NCI-H2227 treated with DMSO at 0.1 percent for 48 hours (cell line): ENCODE results near the gene CHMP1B.
A peak's percentile ranks its signal among the peaks of the same experiment; 100 is the strongest.

Experiments used
- DNase-seq: peaks from one replicate; lab custom pipeline; 2025; lab: John Stamatoyannopoulos, UW

Gene CHMP1B, protein sequence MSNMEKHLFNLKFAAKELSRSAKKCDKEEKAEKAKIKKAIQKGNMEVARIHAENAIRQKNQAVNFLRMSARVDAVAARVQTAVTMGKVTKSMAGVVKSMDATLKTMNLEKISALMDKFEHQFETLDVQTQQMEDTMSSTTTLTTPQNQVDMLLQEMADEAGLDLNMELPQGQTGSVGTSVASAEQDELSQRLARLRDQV

DNA sequence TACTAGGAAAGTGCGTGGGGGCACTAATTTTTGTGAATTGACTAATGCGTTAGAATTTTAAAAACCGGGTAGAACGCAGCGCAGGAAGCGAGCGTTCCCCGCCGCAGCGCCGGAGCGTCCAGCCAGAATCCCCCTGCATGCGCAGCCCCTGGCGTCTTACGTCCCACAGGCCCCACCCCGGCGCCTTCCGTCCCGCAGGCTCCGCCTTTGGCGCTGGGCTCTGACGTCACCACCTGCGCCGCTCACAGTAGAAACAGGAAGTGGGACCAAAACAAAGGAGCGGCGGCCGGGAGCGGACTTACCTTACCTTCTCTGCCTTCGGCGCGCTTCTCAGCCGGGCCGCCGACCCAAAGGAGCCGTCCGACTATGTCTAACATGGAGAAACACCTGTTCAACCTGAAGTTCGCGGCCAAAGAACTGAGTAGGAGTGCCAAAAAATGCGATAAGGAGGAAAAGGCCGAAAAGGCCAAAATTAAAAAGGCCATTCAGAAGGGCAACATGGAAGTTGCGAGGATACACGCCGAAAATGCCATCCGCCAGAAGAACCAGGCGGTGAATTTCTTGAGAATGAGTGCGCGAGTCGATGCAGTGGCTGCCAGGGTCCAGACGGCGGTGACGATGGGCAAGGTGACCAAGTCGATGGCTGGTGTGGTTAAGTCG is at the start of gene CHMP1B:
Gene CHMP1B, plus strand, starts transcription at position 268 of the 660 bp plus-strand sequence. Its CDS starts 99 bp downstream, at position 367.
- DNase-seq = peak; percentile 93

DNA sequence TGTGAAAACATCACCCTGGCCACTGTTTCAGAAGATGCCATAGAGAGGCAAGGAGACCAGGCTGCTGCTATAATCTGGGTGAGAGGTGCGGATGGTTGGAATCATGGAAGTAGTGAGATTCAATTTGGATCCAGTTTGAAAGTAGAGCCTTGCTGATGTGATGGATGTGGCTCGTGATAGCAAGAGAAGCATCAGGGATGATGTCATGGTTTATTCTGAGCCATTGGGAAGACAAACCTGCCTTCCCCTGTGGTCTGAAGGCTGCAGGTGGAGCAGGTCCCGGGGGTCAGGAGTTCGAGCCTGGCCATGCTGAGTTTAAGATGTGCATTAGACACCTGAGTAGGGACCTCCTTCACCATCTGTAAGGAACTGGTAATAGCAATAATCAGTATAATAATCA is 49.6 kb upstream of the CHMP1B start:
- DNase-seq = no peak

DNA sequence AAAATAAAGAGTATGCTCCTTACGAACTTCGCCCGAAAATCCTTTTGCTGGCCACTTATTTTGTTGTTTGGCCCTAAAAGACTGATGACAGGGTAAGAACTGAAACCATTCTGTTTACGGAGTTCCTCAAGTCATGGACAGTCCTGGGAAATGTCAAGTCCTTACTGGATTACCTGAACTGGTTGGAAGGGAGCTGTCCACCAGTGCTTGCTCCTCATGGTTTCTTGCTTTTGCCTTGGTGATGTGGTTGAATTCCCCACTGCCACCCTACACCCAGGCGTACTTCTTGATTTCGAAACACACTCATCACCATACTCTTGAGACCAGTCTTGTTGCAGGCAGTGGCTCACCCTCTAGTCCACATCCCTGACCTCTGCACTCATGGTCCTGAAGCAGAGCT is 49.1 kb upstream of the CHMP1B start:
- no peak for DNase-seq

DNA sequence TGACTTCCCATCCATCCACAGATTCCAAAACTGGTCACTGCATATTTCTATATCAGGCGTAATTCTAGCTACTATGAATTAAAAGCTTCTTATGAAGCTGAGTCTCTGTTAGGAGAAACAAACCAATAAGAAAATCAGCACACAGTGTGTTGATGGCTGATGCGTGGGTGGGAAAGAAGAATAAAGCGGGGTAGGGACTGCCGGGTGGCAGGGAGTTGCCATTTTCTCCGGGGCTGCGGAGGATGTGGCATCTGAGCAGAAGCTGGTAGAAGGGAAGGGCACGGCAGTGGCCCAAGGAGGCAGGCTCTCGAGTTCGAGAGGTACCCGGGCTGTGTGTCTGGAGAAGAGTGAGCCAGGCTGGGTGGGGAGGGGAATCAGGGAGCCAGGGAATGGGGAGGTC is 48.6 kb upstream of the CHMP1B start:
- DNase-seq = no peak

DNA sequence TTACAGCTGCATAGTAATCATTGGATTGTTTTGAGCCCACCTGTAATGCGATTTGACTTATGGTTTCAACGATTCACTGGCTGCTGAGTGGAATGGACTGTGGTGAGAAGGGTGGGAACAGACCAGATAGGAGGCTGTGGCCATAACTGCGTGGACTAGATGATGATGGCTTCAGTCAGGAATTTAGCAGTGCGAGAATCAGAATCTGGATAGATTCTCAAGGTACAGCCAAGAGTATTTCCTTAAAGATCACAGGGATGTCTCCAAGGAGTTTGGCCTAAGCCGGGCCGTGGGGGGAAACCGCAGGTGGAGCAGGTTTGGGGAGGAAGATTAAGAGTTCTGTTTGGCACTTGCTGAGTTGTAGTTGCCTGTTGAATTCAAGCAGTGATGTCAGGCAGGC is 44.0 kb upstream of the CHMP1B start:
- no peak for DNase-seq

DNA sequence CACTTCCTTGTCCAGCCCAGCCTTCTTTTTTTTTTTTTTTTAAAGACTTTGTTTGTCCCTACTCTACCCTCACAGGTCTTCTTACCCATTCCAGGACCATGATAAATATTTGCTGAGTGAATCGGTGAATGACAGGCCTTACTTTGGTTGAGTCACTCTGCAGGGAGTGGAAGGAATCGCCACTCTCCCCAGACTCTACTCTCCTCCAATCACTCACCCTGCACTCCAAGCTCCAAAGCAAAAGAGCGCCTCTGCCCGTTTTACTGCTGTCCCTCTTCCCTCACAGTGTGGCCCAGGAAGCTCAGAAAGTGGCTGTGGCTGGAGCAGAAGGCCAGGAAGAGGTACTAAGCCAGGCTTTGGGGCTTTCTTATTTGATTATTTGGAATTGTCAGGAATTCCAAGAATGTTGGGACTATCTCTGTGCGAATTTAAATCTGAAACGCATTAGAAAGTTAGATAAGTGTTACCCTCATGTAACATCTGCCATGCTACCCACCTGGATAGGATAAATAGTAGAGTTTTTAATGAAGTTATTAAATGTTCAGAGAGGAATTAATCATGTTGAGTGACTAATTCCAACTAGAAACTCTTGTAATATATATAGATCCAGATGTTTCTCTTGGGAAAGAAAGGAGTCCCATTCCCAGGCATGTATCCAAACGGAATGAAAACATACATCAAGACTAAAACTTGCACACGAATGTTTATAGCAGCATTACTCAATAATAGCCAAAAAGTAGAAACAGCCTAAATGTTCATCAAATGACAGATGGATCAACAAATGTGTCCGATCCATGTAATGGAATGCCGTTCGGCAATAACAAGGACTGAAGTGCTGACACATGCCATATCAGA is 43.0 kb upstream of the CHMP1B start:
- no peak for DNase-seq

DNA sequence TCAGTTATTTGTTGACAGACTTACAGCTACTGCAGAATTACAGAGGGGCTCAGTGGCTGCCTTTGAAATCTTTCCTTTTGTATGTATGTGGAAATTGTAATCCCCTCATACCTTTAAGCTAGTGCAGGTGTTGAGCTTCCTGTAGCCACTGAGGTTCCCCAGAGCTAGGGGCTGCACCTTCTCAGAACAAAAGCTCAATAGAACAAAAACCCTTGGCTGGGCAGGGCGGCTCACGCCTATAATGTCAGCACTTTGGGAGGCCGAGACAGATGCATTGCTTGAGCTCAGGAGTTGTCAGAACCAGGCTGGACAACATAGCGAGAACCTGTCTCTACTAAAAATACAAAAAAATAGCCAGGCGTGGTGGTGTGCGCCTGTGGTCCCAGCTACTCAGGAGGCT is 41.3 kb upstream of the CHMP1B start:
- DNase-seq = no peak

DNA sequence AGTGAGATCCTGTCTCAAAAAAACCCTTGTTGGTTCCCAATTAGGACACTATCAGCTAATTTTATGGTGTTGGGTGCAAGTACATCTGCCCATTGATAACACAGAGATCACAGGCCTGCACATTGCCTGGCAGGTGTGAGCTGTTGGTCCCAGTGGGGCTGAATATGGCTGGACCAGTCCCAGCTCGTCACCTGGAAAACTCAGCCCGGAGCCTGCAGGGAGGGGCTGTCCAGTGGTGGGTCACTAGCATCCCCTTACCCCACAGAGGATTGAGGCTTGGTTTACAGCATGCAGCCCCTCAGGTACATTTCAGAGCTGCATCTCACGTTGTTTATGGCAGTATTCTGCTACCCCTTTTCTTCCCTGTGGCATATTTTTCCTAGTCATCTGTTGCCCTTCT is 40.8 kb upstream of the CHMP1B start:
- DNase-seq = no peak

DNA sequence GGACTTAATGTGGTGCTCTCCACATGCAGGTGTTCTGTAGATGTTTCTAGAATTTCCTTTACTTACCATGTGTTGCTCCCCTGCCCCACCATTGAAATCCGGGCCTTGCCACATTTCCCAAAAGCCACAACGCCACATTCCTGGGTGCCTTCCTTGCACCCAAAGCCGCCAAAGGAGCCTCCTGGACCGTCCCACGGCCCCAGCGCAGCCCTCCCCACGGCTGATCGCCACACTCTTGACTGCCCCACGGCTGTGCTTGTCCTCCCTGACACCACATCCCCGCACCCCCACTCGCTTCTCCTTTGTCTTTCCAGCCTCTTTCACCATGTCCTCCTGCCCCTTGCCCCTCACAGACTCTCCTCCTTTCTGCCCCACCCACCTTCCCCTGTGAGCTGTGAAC is 40.2 kb upstream of the CHMP1B start:
- DNase-seq = no peak

DNA sequence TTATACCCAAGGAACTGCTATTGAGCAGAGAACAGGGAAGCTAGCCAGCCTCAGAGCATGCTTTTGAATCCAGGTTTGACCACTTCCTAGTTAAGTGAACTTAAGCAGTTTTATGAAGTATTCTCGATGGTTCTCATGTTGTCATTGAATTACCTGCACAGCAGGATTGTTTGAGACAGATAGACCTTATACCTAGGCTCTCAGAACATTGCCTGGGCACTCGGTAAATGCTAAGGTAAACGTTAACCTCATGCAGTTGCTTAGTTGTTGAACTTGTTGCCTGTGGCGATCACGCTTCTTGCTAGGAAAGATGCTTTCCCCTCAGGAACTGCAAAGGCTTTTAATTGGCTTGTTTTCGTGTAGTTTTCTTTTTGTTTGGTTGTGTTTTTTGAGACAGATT is 34.0 kb upstream of the CHMP1B start:
- no peak for DNase-seq

DNA sequence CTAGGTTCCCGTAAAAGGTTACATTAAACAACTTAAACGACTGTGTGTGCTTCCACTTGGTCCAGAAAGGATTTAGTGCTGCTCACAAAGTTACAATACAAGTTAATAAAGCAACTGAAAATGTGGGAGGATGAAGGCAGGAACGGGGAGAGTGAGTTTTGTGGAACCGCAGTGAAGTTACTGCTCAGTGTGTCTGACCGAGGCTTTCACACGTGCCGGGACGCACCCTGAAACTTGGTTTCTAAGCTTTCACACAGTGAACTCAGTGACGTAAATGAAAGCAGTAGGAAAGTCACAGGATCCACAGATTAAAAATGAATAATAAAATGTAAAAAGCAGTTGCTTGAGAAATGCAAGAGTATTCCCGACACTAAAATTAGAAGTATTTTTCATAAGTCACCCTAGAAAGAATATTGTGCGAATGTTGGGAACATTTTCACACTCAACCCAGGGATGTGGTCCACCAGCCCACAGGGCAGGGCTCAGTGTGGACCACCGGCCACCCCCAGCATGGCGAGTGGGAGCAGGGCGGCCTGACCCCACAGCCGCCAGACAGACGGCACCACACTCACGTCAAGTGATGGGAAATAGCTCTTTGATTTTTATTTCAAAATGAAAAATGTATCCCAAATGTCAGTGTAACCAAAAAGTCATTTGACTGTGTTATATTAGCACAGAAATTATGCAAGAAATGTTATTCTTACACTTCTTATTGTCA is 32.6 kb upstream of the CHMP1B start:
- DNase-seq = no peak

DNA sequence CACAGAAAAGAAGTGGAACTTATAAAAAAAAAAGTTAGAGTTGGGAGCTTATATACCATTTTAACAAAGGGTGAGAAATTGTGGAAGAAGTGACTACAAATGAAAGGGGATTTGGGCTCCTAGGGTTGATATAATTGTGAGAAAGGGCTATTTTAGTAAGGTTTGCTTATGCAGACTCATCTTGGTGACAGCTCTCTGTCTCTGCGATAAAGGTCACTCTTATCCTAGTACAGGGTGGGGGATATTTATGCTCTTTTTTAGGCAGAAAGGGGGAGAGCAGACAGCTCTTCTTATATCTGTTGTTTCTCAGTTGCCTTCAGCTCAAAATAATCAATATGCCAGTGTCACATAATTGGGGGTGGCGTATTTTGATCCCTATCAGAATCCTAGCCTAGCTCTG is 31.3 kb upstream of the CHMP1B start:
- no peak for DNase-seq

DNA sequence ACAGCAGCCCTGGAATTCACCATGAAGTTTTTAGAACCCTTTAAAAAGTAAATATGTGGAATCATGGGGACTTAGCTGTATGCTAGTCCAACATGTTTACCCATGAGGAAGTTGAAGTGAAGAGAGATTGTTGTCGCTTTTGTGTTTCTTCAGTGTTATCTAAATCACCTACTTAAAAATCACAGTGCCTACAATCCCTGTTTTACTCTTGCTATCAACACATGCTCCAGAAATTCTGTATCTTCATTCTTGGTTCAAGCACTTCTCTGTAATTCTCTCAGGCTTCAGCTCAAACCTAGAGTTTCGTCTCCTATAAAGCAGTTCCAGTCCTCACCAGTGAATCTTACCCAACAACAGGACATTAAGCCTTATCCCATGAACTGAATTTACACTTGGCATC is 30.5 kb upstream of the CHMP1B start:
- DNase-seq = no peak

DNA sequence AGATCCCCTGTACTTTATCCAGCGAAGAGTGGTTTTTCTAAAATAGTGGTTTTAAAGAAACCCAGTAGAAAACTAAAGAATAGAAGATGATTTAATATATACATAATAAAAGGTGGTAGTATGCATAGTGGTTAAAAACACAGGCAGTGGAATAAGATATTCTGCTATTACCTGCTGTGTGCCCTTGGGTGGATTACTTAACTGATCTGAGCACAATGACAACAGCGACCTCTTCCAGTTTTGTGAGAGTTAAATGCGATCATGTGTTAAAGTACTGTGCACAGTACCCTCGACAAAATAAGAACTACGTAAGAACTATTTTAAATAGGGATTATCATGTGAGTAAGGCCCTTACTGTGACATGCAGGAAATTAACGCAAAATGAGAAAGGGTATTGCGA is 30.0 kb upstream of the CHMP1B start:
- no peak for DNase-seq

DNA sequence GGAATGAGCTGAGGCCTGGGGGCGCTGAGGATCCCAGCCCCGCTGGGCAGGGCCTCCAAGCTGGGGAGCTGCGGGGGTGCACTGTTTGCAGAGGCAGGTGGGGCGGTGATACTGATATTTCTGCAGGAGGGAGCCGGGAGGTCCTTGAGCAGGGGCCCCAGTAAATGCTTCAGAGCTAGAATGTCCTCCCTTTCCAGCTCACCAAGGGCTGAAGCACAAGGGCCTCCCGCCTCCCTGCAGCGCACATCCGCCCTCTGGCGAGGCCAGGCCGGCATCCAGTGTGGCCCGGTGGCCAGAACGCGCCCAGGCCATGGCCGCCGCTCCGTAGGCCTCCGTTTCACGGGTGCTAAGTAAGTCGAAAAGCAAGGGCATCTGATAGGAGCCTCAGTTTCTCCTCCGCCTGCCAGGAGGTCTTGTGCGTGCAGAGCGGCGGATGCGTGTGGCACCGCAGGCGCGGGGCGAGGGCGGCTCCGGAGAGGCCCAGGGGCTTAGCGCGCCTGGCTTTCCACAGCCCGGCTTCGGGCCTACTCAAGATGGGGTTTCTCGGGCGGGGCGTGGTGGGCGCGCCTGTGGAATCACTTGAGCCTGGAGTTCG is 29.5 kb upstream of the CHMP1B start:
- no peak for DNase-seq

DNA sequence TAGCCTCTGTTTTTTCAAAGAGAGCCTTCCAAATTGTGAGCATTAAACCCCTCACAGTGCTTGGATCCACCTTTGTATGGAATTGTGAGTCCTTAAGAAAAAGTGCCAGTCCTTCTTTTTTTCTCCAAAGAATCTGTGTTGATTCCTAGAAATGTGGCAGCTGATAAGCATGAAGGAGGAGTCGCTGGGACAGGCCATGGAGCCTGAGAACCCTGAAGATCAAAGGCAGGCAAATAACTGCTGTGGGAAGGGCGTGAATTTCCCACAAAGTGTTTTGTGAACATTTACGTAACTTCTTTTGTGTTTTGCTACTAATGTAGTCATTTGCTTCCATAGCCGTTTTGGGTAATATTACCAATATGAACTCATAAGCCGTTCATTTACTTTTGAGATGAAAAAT is 27.7 kb upstream of the CHMP1B start:
- DNase-seq = no peak

DNA sequence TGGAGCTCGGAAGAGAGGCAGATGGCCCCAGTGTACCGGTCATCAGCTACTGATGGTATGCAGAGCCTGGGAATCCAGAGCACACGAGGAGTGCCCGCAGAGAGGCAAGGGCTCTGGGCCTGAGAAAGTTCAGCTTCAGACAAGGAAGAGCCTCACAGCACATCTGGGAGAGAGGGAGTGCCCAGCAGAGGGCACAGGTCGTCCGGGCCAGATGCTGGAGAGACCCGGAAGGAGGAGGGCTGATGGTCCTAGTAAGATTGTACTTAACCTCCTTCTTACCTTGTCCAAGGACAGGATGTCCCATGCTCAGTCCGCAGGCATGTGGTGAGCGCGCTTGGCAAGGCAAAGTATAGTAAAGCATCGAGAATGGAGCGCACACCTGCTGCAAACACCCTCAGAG is 24.4 kb upstream of the CHMP1B start:
- DNase-seq = no peak

DNA sequence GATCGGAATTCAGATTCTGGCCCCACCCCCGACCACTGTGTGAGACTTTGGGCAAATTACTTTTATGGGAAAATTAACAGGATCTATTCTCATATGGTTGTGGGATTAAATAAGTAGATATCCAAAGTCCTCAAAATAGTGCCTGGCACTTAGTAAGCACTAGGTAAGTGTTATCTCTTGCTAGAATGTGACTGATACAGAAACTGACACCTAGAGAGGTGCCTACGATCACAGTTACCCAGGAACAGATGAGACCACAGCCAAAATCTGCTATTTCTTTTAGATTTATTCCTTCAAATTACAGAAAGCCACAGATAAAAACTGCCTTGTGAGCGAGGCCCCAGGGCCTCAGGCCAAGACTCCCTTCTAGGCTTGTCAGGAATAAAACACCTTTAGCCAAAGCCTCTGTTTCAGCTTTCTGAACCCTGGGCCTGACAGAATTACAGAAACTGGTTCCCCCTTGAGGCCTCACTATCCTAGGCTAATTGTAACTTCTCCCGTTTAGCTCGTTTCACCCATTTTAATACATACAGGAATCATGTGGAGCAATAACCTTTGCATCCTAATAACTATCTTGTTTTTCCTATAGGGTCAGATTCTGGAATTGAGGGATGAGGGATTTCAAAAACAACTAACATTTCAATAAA is 22.3 kb upstream of the CHMP1B start:
- DNase-seq = no peak

DNA sequence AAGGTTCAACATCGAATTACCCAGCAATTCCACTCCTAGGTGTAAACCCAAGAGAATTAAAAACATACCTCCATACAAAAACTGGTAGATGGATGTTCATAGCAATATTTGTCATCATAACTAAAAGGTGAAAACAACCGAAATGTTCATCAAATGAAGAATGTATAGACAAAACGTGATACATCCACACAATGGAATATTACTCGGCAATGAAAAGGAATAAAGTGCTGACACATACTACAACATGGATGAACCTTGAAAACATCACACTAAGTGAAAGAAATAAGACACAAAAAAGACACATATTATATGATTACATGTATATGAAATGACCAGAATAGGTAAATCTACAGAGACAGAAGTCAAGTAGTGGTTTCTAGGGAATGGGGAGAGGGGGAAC is 20.6 kb upstream of the CHMP1B start:
- no peak for DNase-seq

DNA sequence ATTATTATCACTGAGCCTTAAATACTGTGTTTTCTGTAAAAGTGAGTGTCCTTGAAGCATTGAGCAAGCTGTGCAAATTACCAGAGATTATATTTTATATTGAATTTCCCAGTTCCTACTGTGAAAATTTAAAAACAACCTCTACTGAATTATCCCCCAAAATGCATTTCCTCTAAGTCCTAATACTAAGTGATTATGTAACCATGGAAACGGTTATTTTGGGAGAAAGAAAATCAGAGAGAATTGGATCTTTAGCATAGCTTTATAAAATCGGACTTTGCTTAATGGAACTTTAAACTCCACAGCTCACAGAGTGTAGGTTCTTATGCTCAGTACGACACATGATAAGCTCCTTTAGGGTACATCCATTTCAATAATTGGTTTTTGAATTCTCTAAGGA is 19.3 kb upstream of the CHMP1B start:
- DNase-seq = peak; percentile 93

DNA sequence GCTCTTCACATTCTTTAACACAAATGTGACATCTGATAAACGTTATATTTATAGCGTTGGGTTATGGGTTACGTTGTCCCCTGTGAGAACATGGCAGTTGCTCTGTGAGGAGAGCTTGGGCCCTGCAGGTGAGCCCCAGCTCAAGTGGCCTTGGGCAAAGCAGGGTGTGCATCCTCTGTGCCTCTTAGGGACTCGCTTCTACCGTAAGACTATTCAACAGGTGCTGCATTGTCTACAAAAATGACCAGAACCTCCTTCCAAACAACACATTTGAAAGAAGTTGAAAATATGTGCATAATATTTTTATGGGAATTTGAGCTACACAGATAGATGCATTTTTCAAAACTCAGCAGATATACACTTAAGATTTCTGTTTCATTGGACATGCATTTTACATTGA is 16.4 kb upstream of the CHMP1B start:
- no peak for DNase-seq

DNA sequence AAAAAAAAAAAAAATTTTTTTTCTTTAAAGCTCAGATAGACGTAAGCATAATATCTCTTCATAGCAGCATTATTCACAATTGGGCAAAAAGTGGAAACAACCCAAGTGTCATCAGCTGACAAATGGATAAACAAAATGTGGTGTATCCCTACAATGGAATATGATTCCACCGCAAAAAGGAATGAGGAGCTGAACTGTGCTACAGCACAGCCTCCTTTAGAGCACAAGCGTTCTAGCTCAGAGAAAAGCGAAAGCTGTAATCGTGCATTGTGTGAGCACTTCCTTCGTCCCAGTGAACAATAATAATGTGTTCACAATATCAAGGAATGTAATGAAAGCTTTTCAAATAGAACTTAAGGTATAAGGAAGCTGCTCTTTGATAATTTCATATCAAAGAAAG is 11.7 kb upstream of the CHMP1B start:
- peak; percentile 48 for DNase-seq
